NB4 (cell line): Measurements from ENCODE around the gene PRKG1.

Experiments
- DNase-seq: peaks from one replicate; pipeline ENCODE4 v3.0.0; 2010; ENCODE audit warnings: low read depth
- H3K4me3 ChIP-seq: one replicate; pipeline ENCODE4 v1.5.1; 2011; ENCODE audit warnings: mild to moderate bottlenecking, low read depth, low read length, moderate library complexity
- MYC ChIP-seq: IDR thresholded peaks from 2 replicates; pipeline ENCODE4 v1.6.1; 2011; ENCODE audit warnings: low read depth, low read length
- POLR2A ChIP-seq: IDR thresholded peaks from 2 replicates; pipeline ENCODE4 v1.6.1; 2011; ENCODE audit warnings: mild to moderate bottlenecking; ENCODE audit not compliant: insufficient read length; ENCODE audit errors: extremely low read depth
- TF ChIP-seq, protein P1 (sequence below): IDR thresholded peaks from 2 replicates; pipeline ENCODE4 v1.6.1; 2011; ENCODE audit warnings: low read depth, low read length
- TF ChIP-seq, protein P2 (sequence below): IDR thresholded peaks from one replicate; pipeline ENCODE4 v1.5.1; 2012; ENCODE audit warnings: low read depth, low read length

Gene PRKG1

GRCh38 chr10:52108236-52108635 lies 1033.9 kb downstream of the PRKG1 start:
- no peak overlapping the region for H3K4me3 ChIP-seq
- DNase-seq = no peak
- TF ChIP-seq, protein P1, sequence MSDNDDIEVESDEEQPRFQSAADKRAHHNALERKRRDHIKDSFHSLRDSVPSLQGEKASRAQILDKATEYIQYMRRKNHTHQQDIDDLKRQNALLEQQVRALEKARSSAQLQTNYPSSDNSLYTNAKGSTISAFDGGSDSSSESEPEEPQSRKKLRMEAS = no peak
- TF ChIP-seq POLR2A (no peak), MYC (no peak)
- TF ChIP-seq, protein P2, sequence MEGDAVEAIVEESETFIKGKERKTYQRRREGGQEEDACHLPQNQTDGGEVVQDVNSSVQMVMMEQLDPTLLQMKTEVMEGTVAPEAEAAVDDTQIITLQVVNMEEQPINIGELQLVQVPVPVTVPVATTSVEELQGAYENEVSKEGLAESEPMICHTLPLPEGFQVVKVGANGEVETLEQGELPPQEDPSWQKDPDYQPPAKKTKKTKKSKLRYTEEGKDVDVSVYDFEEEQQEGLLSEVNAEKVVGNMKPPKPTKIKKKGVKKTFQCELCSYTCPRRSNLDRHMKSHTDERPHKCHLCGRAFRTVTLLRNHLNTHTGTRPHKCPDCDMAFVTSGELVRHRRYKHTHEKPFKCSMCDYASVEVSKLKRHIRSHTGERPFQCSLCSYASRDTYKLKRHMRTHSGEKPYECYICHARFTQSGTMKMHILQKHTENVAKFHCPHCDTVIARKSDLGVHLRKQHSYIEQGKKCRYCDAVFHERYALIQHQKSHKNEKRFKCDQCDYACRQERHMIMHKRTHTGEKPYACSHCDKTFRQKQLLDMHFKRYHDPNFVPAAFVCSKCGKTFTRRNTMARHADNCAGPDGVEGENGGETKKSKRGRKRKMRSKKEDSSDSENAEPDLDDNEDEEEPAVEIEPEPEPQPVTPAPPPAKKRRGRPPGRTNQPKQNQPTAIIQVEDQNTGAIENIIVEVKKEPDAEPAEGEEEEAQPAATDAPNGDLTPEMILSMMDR = no peak

GRCh38 chr10:52110576-52110975 lies 1036.3 kb downstream of the PRKG1 start:
- no peak for TF ChIP-seq MYC
- no peak for TF ChIP-seq POLR2A
- TF ChIP-seq, protein P2 = no peak
- TF ChIP-seq, protein P1 = no peak
- no peak overlapping the region for H3K4me3 ChIP-seq
- no peak for DNase-seq

- H3K4me3 ChIP-seq = no peak overlapping the region
- TF ChIP-seq, protein P1 = no peak
- no peak for TF ChIP-seq MYC
- TF ChIP-seq, protein P2 = no peak
- no peak for TF ChIP-seq POLR2A
- no peak for DNase-seq
Observed at GRCh38 chr10:52111101-52111891, 1037.0 kb downstream of the PRKG1 start.

- TF ChIP-seq POLR2A (no peak), MYC (no peak)
- TF ChIP-seq, protein P1 = no peak
- TF ChIP-seq, protein P2 = no peak
- DNase-seq = peak; percentile 7
- H3K4me3 ChIP-seq = no peak overlapping the region
Observed at GRCh38 chr10:52115823-52116222, 1041.5 kb downstream of the PRKG1 start.

DNA sequence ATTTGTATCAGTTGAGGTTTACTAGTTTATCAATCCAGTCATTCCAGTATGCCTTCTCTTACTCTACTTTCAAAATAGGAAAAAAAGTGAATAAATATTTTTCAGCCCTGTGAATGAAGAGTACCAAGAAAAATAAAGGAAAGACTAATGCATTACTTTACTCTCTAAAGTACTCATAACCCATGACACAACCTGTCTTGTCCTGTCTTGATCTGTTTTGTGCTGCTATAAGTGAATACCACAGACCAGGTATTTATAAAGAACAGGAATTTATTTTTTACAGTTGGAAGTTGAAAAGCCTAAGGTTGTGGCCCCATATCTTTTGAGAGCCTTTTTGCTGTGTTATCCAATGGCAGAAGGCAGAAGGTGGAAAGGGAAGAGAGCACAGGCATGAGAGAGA lies 1045.2 kb downstream of the PRKG1 start:
- H3K4me3 ChIP-seq = no peak overlapping the region
- TF ChIP-seq POLR2A (no peak), MYC (no peak)
- TF ChIP-seq, protein P2 = no peak
- TF ChIP-seq, protein P1 = no peak
- DNase-seq = no peak

DNA sequence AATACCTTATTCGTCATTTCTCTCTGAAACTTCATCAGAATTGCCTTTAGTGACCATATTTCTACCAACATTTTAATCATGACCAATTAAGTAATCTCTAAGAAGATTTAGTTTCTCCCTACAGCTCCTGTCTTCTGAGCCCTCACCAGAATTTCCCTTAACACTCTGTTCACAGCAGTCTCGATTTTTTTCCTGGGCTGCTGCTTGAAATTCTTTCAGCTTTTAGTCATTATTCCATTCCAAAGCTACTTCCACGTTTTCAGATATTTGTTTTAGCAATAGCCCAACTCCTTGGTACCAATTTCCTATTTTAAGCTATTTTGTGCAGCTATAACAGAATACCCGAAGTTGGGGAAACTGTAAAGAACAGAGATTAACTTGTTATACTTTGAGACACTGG lies 1047.4 kb downstream of the PRKG1 start:
- H3K4me3 ChIP-seq = no peak overlapping the region
- no peak for DNase-seq
- TF ChIP-seq MYC (no peak), POLR2A (no peak)
- TF ChIP-seq, protein P2 = no peak
- TF ChIP-seq, protein P1 = no peak
